Activated T-cell treated with anti-CD3 and anti-CD28 coated beads, Interleukin-2, amount 50 U/mL, for 24 hours (primary cell): ENCODE measurements around the gene CAPS2.
"Not testable (repeated sequence)": the region's sequence is repeated elsewhere in the genome, so short reads cannot be mapped to it uniquely, and the experiment has no call there.

Source experiments
- DNase-seq: peaks from one replicate; pipeline ENCODE4 v3.0.0-alpha.2; 2020
- H3K27ac Mint-ChIP-seq: 2 replicates; pipeline ENCODE4 v1.8.0; 2020; ENCODE audit warnings: mild to moderate bottlenecking, mixed read lengths
- H3K27me3 Mint-ChIP-seq: 2 replicates; pipeline ENCODE4 v1.8.0; 2020; ENCODE audit warnings: mixed read lengths
- H3K36me3 Mint-ChIP-seq: 2 replicates; pipeline ENCODE4 v1.8.0; 2020; ENCODE audit warnings: low read depth, mixed read lengths
- H3K4me1 Mint-ChIP-seq: 2 replicates; pipeline ENCODE4 v1.8.0; 2020; ENCODE audit warnings: low read depth, mixed read lengths
- H3K4me3 Mint-ChIP-seq: 2 replicates; pipeline ENCODE4 v1.8.0; 2020; ENCODE audit warnings: mild to moderate bottlenecking, moderate library complexity, mixed read lengths
- H3K9me3 Mint-ChIP-seq: 2 replicates; pipeline ENCODE4 v1.8.0; 2020; ENCODE audit warnings: mixed read lengths

Gene CAPS2

DNA sequence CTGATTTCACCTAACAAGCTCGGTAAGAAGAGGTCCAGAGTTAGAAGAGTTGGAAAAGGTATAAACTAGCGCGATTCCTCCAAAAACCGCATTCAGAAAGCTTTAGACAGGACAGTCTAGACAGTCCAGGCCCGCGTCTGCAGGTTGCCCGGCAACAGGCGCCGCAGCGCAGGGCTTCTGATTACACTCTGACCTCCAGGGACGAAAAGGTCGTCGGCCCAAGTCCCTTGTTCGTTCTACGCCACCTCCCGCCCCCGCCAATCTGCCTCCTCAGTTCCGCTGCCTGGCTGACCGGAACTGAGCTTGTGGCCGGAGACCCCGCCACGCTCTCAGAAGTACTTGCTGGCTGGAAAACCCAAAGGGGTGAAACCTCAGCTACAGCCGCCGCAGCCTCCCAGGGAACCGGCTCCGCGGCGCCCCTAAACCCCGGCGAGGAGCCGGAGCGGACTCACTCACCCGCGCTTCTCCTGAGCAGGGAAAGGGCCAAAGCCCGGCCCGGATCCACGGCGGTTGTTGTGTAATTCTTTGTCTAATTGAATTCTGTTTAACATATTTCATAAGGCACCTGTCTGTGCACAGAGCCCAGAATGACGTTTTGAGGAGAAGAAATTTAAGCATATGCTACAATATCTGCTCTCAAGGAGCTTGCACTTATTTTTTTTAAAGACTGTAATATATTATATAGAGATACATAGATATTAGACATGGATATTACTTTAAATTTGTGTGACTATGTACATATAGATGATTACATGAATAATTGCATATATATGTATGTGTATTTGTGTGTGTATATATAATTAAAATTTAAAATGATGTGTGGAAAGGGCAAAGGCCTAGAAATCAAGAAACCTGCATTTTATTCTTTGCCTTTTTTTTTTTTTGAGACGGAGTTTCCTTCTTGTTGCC, at the start of gene CAPS2:
TSS of gene CAPS2 (minus strand) at position 407 of the 909 bp plus-strand sequence. CDS start 3,826 bp downstream, outside the sequence.
- Mint-ChIP-seq H3K36me3 (no peaks in the 10 kb centered on the region), H3K27me3 (peaks cover 52% of the 10 kb centered on the region), H3K4me3 (peak within 1 kb of the TSS; percentile 83), H3K27ac (peak within 1 kb of the TSS; percentile 52), H3K4me1 (peaks cover 20% of the 10 kb centered on the region), H3K9me3 (no peaks in the 10 kb centered on the region)
- DNase-seq = peak; percentile 75

DNA sequence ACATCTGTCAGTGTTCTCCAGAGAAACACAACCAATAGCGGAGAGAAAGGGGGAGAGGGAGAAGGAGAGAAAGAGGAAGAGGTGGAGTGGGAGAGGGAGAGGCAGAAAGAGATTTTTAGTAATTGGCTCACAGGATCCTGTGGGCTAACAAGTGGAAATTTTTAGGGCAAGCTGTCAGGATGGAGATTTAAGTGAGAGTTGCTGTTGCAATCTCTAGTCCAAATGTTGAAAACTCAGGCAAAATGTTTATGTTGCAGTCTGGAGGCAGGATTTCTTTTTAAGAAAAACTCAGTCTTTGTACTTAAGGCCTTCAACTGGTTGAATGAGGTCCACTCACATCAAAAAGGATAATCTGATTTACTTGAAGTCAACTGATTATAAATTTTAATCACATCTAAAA, 48.2 kb upstream of the CAPS2 start:
- Mint-ChIP-seq H3K9me3 (peaks cover under 1% of the 10 kb centered on the region), H3K36me3 (no peaks in the 10 kb centered on the region), H3K4me1 (no peaks in the 10 kb centered on the region), H3K27me3 (no peaks in the 10 kb centered on the region), H3K4me3 (no peak overlapping the region), H3K27ac (no peak overlapping the region)
- DNase-seq = no peak

DNA sequence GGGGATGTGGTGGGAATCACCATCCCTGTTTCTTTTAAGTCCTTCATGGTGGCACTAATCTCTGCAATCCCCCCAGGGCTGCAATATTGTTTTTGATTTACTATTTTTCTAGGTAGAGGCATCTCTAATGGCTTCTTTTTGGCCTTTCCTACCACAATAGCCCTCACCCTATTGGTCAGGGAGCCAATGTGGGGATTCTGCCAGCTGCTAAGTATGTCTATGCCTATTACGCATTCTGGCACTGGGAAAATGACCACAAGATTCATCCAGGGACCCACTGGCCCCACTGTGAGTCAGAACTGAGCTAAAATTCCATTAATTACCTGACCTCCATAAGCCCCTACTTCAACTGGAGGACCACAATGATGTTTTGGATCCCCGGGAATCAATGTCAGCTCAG, 44.8 kb upstream of the CAPS2 start:
- Mint-ChIP-seq H3K4me3 (no peak overlapping the region), H3K36me3 (no peaks in the 10 kb centered on the region), H3K27ac (no peak overlapping the region), H3K9me3 (peaks cover 5% of the 10 kb centered on the region), H3K27me3 (no peaks in the 10 kb centered on the region), H3K4me1 (no peaks in the 10 kb centered on the region)
- DNase-seq = no peak

DNA sequence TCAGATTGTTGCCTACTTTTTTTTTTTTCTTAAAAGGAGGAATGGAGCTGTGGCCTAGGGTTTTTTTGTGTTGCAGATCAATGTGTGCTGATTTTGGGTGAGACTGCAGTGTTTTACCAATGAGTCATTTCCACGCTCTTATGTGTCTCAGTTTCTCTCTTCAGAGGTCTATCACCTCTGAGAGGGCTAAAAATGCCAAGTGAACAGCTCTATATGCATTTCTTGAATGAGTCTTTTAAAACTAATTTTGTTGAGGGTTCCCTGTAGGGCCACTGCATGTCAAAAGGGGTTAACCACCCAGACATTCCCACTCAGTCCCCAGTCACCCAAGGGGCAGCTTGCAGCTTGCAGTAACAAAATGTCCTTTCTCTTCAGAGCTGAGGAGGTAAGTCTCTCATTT, 36.5 kb upstream of the CAPS2 start:
- no peaks in the 10 kb centered on the region for H3K36me3 Mint-ChIP-seq
- DNase-seq = no peak
- no peaks in the 10 kb centered on the region for H3K9me3 Mint-ChIP-seq
- H3K27me3 Mint-ChIP-seq = no peaks in the 10 kb centered on the region
- no peak overlapping the region for H3K4me3 Mint-ChIP-seq
- peaks cover 11% of the 10 kb centered on the region for H3K4me1 Mint-ChIP-seq
- H3K27ac Mint-ChIP-seq = no peak overlapping the region

DNA sequence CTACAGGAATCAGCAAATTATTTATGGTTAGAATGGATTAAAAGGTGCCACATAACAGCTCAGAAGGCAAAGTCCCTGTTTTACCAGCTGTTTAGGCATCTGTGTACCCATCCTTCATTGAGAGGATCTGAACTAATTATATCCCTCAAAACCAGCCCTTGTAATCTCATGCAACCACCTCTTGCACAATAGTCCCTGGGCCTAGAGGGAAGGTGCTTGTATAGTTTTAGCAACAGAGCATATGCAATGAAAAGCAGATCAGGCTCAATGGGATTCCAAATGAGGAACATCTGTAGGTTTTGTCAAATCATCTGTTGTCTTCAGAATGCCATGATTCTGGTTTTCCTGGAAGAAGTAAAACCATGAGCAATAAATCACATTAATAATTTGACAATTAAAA, 34.8 kb upstream of the CAPS2 start:
- no peak overlapping the region for H3K27ac Mint-ChIP-seq
- no peak overlapping the region for H3K4me3 Mint-ChIP-seq
- H3K9me3 Mint-ChIP-seq = peaks cover 2% of the 10 kb centered on the region
- H3K4me1 Mint-ChIP-seq = peaks cover 22% of the 10 kb centered on the region
- H3K27me3 Mint-ChIP-seq = no peaks in the 10 kb centered on the region
- H3K36me3 Mint-ChIP-seq = no peaks in the 10 kb centered on the region
- DNase-seq = no peak

DNA sequence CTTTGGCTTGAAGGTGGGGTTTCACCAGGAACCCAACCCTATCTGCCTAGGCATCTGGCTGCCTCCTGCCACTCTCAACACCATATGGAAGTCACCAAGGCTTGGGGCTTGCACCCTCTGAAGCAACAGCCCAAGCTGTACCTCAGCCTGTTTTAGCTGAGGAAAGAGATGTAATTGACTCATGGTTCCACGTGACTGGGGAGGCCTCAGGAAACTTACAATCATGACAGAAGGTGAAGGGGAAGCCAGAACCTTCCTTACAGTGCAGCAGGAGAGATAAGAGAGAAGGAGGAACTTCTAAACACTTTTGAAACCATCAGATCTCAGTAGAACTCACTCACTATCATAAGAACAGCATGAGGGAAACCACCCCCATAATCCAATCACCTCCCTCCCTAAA, 31.3 kb upstream of the CAPS2 start:
- H3K27ac Mint-ChIP-seq = no peak overlapping the region
- H3K9me3 Mint-ChIP-seq = peaks cover 2% of the 10 kb centered on the region
- DNase-seq = no peak
- H3K27me3 Mint-ChIP-seq = no peaks in the 10 kb centered on the region
- H3K4me3 Mint-ChIP-seq = no peak overlapping the region
- peaks cover 16% of the 10 kb centered on the region for H3K4me1 Mint-ChIP-seq
- no peaks in the 10 kb centered on the region for H3K36me3 Mint-ChIP-seq

DNA sequence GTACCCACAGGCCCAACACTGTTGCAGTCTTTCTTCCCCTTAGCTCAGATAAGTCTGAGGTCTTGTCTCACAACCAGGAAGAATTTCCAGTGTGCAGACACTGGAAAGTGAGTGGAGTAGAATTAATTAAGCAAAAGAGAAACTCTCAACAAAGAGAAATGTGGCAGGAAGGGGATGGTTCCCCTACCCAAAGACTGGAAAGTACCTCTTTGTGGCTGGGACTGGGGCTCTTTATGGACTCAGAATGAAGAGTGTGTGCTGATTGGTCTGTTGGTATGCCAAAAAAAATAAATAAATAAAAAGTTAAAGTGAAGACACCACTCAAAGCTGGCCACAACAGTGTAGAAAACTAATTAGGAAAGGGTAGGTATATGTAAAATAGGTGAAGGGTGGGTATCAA, 30.8 kb upstream of the CAPS2 start:
- Mint-ChIP-seq H3K4me1 (peaks cover 12% of the 10 kb centered on the region), H3K9me3 (peaks cover 2% of the 10 kb centered on the region), H3K27ac (no peak overlapping the region), H3K27me3 (no peaks in the 10 kb centered on the region), H3K4me3 (no peak overlapping the region), H3K36me3 (no peaks in the 10 kb centered on the region)
- DNase-seq = no peak

DNA sequence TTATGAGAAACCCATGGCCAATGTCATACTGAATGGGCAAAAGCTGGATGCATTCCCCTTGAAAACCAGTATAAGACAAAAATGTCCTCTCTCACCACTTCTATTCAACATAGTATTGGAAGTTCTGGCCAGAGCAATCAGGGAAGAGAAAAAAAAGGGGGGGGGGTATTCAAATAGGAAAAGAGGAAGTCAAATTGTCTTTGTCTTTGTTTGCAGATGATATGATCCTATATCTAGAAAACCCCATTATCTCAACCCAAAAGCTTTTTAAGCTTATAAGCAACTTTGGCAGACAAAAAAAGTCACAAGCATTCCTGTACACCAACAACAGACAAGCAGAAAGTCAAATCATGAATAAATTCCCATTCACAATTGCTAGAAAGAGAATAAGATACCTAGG, 23.9 kb upstream of the CAPS2 start:
- no peak for DNase-seq
- Mint-ChIP-seq H3K4me1 (no peaks in the 10 kb centered on the region), H3K27ac (no peak overlapping the region), H3K27me3 (no peaks in the 10 kb centered on the region), H3K36me3 (peaks cover 2% of the 10 kb centered on the region), H3K9me3 (peaks cover 15% of the 10 kb centered on the region), H3K4me3 (no peak overlapping the region)

DNA sequence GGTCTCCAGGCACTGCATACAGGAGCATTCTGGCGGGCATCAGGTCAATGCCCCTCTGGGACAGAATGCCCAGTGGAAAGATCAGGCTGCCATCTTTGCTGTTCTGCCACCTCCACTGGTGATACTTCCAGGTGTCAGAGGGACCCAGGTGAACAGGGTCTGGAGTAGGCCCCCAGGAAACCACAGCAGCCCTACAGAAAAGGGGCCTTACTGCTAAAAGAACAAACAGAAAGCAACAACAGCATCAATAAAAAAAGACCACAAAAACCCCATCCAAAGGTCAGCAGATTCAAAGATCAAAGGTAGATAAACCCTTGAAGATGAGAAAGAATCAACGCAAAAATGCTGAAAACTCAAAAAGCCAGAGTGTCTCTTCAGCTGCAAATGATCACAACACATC, 20.3 kb upstream of the CAPS2 start:
- Mint-ChIP-seq H3K4me3 (no peak overlapping the region), H3K4me1 (peaks cover 12% of the 10 kb centered on the region), H3K9me3 (peaks cover 15% of the 10 kb centered on the region), H3K27ac (no peak overlapping the region), H3K27me3 (no peaks in the 10 kb centered on the region), H3K36me3 (peaks cover 2% of the 10 kb centered on the region)
- DNase-seq = no peak

DNA sequence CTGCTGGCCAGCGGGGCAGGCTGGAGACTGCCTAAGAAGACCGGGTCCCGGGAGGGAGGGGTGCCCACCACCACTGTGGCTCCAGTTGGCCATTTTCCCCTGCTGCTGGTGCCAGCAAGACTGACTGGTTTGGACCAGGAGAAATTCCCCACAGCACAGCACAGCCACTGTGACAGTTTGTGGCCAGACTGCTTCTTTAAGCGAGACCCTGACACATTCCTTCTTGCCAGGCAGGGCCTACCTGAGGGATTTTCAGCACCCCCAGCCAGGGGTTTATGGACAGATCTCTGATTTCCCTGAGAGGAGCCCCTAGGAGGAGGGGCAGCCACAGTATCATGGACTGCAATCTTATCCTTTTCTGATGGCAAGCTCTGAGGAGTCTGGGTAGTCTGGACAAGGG, 19.8 kb upstream of the CAPS2 start:
- peaks cover 12% of the 10 kb centered on the region for H3K9me3 Mint-ChIP-seq
- H3K4me1 Mint-ChIP-seq = peaks cover 14% of the 10 kb centered on the region
- no peak overlapping the region for H3K4me3 Mint-ChIP-seq
- H3K27ac Mint-ChIP-seq = no peak overlapping the region
- no peak for DNase-seq
- peaks cover under 1% of the 10 kb centered on the region for H3K27me3 Mint-ChIP-seq
- peaks cover 2% of the 10 kb centered on the region for H3K36me3 Mint-ChIP-seq

DNA sequence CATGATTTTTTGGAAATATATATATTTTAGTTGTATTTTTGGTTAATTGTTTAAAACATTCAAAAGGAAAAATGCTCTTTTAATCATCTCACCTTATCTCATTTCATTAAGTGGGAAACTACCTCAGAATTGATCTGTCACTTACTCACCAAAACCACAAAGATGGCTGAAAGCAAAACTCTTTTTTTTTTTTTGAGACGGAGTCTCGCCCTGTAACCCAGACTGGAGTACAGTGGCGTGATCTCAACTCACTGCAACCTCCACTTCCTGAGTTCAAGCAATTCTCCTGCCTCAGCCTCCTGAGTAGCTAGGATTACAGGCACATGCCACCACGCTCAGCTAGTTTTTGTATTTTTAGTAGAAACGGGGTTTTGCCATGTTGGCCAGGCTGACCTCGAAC, 16.1 kb upstream of the CAPS2 start:
- H3K36me3 Mint-ChIP-seq, H3K27ac Mint-ChIP-seq, H3K4me3 Mint-ChIP-seq, H3K27me3 Mint-ChIP-seq, DNase-seq, H3K9me3 Mint-ChIP-seq: not testable (repeated sequence)
- H3K4me1 Mint-ChIP-seq = peaks cover 14% of the 10 kb centered on the region

DNA sequence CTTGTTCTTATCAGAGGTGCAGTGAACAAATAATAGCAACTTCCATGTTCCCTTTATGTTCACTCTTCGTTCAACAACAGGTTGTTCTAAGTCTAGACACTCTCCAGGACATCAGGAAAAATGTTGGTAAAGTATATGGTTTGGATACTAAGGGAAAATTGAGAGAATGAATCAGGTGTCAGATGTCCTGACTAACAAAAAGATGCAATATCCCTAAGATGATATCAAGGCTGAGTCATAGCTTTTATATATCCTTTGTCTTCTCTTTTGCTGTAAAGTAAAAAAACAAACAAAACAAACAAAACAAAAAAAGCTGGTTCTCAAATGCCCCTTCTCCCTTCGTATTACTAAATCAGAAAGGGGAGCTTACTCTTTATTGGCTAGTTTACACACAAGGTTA, 15.4 kb upstream of the CAPS2 start:
- no peak for DNase-seq
- no peaks in the 10 kb centered on the region for H3K36me3 Mint-ChIP-seq
- H3K27ac Mint-ChIP-seq = no peak overlapping the region
- peaks cover 14% of the 10 kb centered on the region for H3K4me1 Mint-ChIP-seq
- H3K4me3 Mint-ChIP-seq = no peak overlapping the region
- no peaks in the 10 kb centered on the region for H3K9me3 Mint-ChIP-seq
- H3K27me3 Mint-ChIP-seq = peaks cover 9% of the 10 kb centered on the region

DNA sequence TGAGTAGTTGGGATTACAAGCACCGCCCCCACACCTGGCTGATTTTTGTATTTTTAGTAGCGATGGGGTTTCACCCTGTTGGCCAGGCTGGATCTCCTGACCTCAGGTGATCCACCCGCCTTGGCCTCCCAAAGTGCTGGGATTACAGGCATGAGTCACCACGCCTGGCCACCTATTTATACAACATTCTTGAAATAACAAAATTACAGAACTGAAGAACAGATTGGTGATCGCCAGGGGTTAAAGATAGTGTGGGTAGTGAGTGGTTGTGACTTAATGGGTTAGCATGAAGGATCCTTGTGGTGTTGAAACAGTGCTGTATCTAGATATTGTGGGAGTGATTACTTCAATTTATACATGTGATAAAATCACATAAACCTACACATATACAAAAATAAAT, 11.7 kb upstream of the CAPS2 start:
- Mint-ChIP-seq H3K27me3 (peaks cover 19% of the 10 kb centered on the region), H3K4me3 (no peak overlapping the region), H3K36me3 (no peaks in the 10 kb centered on the region), H3K4me1 (peaks cover 19% of the 10 kb centered on the region), H3K9me3 (no peaks in the 10 kb centered on the region), H3K27ac (no peak overlapping the region)
- DNase-seq = no peak

DNA sequence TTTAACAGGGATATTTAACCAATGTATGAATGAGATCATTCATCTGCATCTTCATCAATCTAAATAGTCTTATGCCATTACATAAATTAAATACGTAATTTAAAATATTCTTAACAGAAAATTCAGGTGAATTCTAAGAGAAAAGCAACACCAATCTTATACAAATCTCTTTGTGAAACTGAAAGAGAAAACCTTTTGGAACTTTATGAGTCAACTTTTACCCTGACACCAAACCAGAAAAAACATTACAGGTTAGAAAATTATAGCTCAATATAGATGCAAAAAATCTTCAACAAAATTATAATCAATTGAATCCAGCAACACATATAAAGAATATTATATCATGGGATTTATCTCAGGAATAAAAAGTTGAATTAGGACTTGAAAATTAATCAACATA, 7.8 kb upstream of the CAPS2 start:
- H3K9me3 Mint-ChIP-seq = no peaks in the 10 kb centered on the region
- no peak overlapping the region for H3K4me3 Mint-ChIP-seq
- H3K27me3 Mint-ChIP-seq = peaks cover 34% of the 10 kb centered on the region
- peaks cover 16% of the 10 kb centered on the region for H3K4me1 Mint-ChIP-seq
- no peak for DNase-seq
- H3K27ac Mint-ChIP-seq = no peak overlapping the region
- H3K36me3 Mint-ChIP-seq = no peaks in the 10 kb centered on the region

DNA sequence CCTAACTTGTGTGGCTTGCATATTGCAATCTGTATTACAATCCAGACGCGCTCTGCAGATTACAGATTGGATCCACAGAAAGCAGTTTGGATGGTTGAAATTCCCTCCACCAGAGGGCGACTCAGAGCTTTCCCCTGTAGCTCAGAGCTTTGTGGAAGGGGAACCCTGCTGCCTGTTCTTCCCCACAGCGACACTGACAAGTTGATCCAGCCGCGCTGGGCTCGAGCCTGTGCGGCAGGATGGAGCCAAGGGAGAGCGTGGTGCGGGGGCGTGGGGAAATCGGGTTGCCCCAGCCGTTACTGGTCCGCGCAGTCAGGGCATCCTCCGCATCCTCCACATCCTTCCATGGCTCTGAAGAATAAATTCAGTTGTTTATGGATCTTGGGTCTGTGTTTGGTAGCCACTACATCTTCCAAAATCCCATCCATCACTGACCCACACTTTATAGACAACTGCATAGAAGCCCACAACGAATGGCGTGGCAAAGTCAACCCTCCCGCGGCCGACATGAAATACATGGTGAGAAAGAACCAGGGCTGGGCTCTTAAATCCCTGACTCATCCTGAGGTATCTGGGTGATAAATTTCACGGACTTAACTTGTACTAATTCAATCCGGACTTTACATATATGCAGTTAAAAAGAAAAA, 4.4 kb upstream of the CAPS2 start, which contains the start of gene GLIPR1L1:
TSS of gene GLIPR1L1 (plus strand) at position 287 of the 647 bp plus-strand sequence. CDS start at position 346, 59 bp downstream.
- Mint-ChIP-seq H3K4me1 (peaks cover 24% of the 10 kb centered on the region), H3K27ac (no peak within 1 kb of the TSS), H3K27me3 (peaks cover 42% of the 10 kb centered on the region), H3K4me3 (peak within 1 kb of the TSS; percentile 76), H3K9me3 (no peaks in the 10 kb centered on the region), H3K36me3 (no peaks in the 10 kb centered on the region)
- DNase-seq = peak; percentile 80
